Activated CD8-positive, alpha-beta memory T cell treated with anti-CD3 and anti-CD28 coated beads for 48 hours (primary cell): Measurements from ENCODE around the gene OR6Q1.
"Not testable (repeated sequence)": the region's sequence is repeated elsewhere in the genome, so short reads cannot be mapped to it uniquely, and the experiment has no call there.

Experiments used
- DNase-seq, 3 experiments: peaks; one replicate each; pipeline ENCODE4 v3.0.0-alpha.2; 2020; ENCODE audit warnings: low read depth in 2 of 3, low spot score in 2 of 3

Gene OR6Q1

GRCh38 chr11:58030653-58031052 is at the start of gene OR6Q1:
Gene OR6Q1, plus strand, starts transcription at chr11:58030953. Its CDS starts 0 bp downstream, at chr11:58030953.
- DNase-seq = no peak

GRCh38 chr11:57981536-57981935 is 49.2 kb upstream of the OR6Q1 start:
- no peak for DNase-seq

- no peak for DNase-seq
Observed at GRCh38 chr11:57982776-57983175, 48.0 kb upstream of the OR6Q1 start.

- no peak for DNase-seq
Observed at GRCh38 chr11:57983191-57983590, 47.6 kb upstream of the OR6Q1 start.

- not testable (repeated sequence) for DNase-seq
Observed at GRCh38 chr11:57999523-57999922, 31.2 kb upstream of the OR6Q1 start.

GRCh38 chr11:58000021-58000420 is 30.7 kb upstream of the OR6Q1 start:
- not testable (repeated sequence) for DNase-seq

- DNase-seq = no peak
Observed at GRCh38 chr11:58000699-58001098, 30.1 kb upstream of the OR6Q1 start.

GRCh38 chr11:58003036-58003435 is 27.7 kb upstream of the OR6Q1 start:
- no peak for DNase-seq

- DNase-seq = no peak
Observed at GRCh38 chr11:58003591-58003990, 27.2 kb upstream of the OR6Q1 start.

- no peak for DNase-seq
Observed at GRCh38 chr11:58004664-58005063, 26.1 kb upstream of the OR6Q1 start.

- DNase-seq = no peak
Observed at GRCh38 chr11:58006940-58007339, 23.8 kb upstream of the OR6Q1 start.

GRCh38 chr11:58011771-58012170 is 19.0 kb upstream of the OR6Q1 start:
- no peak for DNase-seq

- no peak for DNase-seq
Observed at GRCh38 chr11:58023435-58023931, 7.3 kb upstream of the OR6Q1 start, which contains the start of gene OR9Q1. Gene OR9Q1, plus strand, starts transcription at chr11:58023881. Its CDS starts 155,564 bp downstream, at chr11:58179445.

GRCh38 chr11:58024601-58025091 is 6.1 kb upstream of the OR6Q1 start:
- DNase-seq = no peak

- no peak for DNase-seq
Observed at GRCh38 chr11:58027341-58027740, 3.4 kb upstream of the OR6Q1 start.

- no peak for DNase-seq
Observed at GRCh38 chr11:58028687-58029411, 1.9 kb upstream of the OR6Q1 start.

- DNase-seq = no peak
Observed at GRCh38 chr11:58034471-58034870, 3.7 kb downstream of the OR6Q1 start.

- no peak for DNase-seq
Observed at GRCh38 chr11:58039589-58039988, 8.8 kb downstream of the OR6Q1 start.

GRCh38 chr11:58043379-58043778 is 12.6 kb downstream of the OR6Q1 start:
- DNase-seq = no peak

- no peak for DNase-seq
Observed at GRCh38 chr11:58046231-58046630, 15.5 kb downstream of the OR6Q1 start.

- DNase-seq = no peak
Observed at GRCh38 chr11:58047818-58048217, 17.1 kb downstream of the OR6Q1 start.

GRCh38 chr11:58055806-58056401 is 25.2 kb downstream of the OR6Q1 start:
- no peak for DNase-seq
